NAMALWA (cell line): Measurements from ENCODE around the gene ILDR2.

ENCODE experiments used
- DNase-seq: peaks from one replicate; pipeline ENCODE4 v3.0.0-alpha.2; 2015; ENCODE audit warnings: low spot score

Gene ILDR2

GRCh38 chr1:166924823-166925541 lies 50.4 kb downstream of the ILDR2 start:
- peak; percentile 58 for DNase-seq

- no peak for DNase-seq
Measured at GRCh38 chr1:166920561-166921475, 54.5 kb downstream of the ILDR2 start.

- no peak for DNase-seq
Measured at GRCh38 chr1:166918956-166919316, 56.4 kb downstream of the ILDR2 start.

- no peak for DNase-seq
Measured at GRCh38 chr1:166918088-166918955, 57.0 kb downstream of the ILDR2 start.

GRCh38 chr1:166915941-166916340 lies 59.4 kb downstream of the ILDR2 start:
- no peak for DNase-seq

- DNase-seq: no peak
Measured at GRCh38 chr1:166915042-166915441, 60.3 kb downstream of the ILDR2 start.

GRCh38 chr1:166914111-166914510 lies 61.2 kb downstream of the ILDR2 start:
- no peak for DNase-seq

GRCh38 chr1:166911624-166912023 lies 63.7 kb downstream of the ILDR2 start:
- no peak for DNase-seq

- DNase-seq: peak; percentile 94
Measured at GRCh38 chr1:166910396-166910994, 64.8 kb downstream of the ILDR2 start.

GRCh38 chr1:166908942-166909341 lies 66.4 kb downstream of the ILDR2 start:
- DNase-seq: no peak

- DNase-seq: peak; percentile 31
Measured at GRCh38 chr1:166907763-166908162, 67.6 kb downstream of the ILDR2 start.

- no peak for DNase-seq
Measured at GRCh38 chr1:166907051-166907450, 68.3 kb downstream of the ILDR2 start.

GRCh38 chr1:166906647-166907046 lies 68.7 kb downstream of the ILDR2 start:
- DNase-seq: no peak

GRCh38 chr1:166905900-166906299 lies 69.4 kb downstream of the ILDR2 start:
- DNase-seq: no peak

- DNase-seq: no peak
Measured at GRCh38 chr1:166905136-166905535, 70.2 kb downstream of the ILDR2 start.

- DNase-seq: no peak
Measured at GRCh38 chr1:166903232-166903631, 72.1 kb downstream of the ILDR2 start.

GRCh38 chr1:166902279-166902678 lies 73.1 kb downstream of the ILDR2 start:
- DNase-seq: no peak

- DNase-seq: no peak
Measured at GRCh38 chr1:166900987-166901386, 74.4 kb downstream of the ILDR2 start.

- no peak for DNase-seq
Measured at GRCh38 chr1:166899769-166900168, 75.6 kb downstream of the ILDR2 start.

- DNase-seq: no peak
Measured at GRCh38 chr1:166895766-166896165, 79.6 kb downstream of the ILDR2 start.

GRCh38 chr1:166889776-166890175 lies 85.6 kb downstream of the ILDR2 start:
- DNase-seq: no peak
